HEK293 (cell line): Measurements from ENCODE around the gene SNX8.
A peak's percentile ranks its signal among the peaks of the same experiment; 100 is the strongest.

Experiments
- CTCF ChIA-PET: fragments of 350-600 bp; formaldehyde crosslinking; extraction: SDS; loops from one replicate; lab custom pipeline; 2021; ENCODE audit warnings: antibody characterized with exemption; lab: Yijun Ruan, JAX
- POLR2A ChIA-PET: fragments of 300-600 bp; formaldehyde crosslinking; extraction: SDS; loops from one replicate; lab custom pipeline; 2020; ENCODE audit warnings: antibody characterized with exemption, inconsistent platforms; lab: Yijun Ruan, JAX
- H3K27ac ChIP-seq: fragments of 200-500 bp; sonication (Bioruptor generic); 2 replicates; pipeline ENCODE4 v1.5.1; 2014; ENCODE audit warnings: low read depth, low read length, control low read depth, inconsistent platforms; ENCODE audit errors: extremely low read depth
- H3K36me3 ChIP-seq, 2 experiments: fragments of 200-500 bp in 1 of 2; sonication (Bioruptor generic) in 1 of 2; 1 replicate in 1 of 2; 2 replicates in 1 of 2; pipeline ENCODE4 v1.5.1; 2014 to 2017; ENCODE audit warnings: inconsistent platforms in 2 of 2, low read length in 2 of 2; ENCODE audit not compliant: control insufficient read depth in 2 of 2, insufficient read depth in 1 of 2
- H3K4me1 ChIP-seq: fragments of 200-500 bp; sonication (Bioruptor generic); 2 replicates; pipeline ENCODE4 v1.5.1; 2014; ENCODE audit warnings: mild to moderate bottlenecking, low read length, inconsistent platforms; ENCODE audit not compliant: control insufficient read depth, insufficient read depth
- H3K4me3 ChIP-seq: 2 replicates; pipeline ENCODE4 v1.5.1; 2011; ENCODE audit warnings: low read depth, mild to moderate bottlenecking, control low read depth, low read length, moderate library complexity
- H3K9me3 ChIP-seq: fragments of 200-500 bp; sonication (Bioruptor generic); 2 replicates; pipeline ENCODE4 v1.5.1; 2014; ENCODE audit warnings: low read depth, low read length, inconsistent platforms; ENCODE audit not compliant: control insufficient read depth, insufficient read depth
- BCL11A ChIP-seq: fragments of 450-650 bp; formaldehyde crosslinking; IDR thresholded peaks from 2 replicates; pipeline ENCODE4 v1.5.1; 2016; ENCODE audit warnings: low read depth, missing biosample characterization, missing genetic modification characterization
- EGR2 ChIP-seq: fragments of 450-650 bp; formaldehyde crosslinking; IDR thresholded peaks from 2 replicates; pipeline ENCODE4 v1.5.1; 2016; ENCODE audit warnings: low read depth, missing biosample characterization, missing genetic modification characterization
- GLI4 ChIP-seq: fragments of 450-650 bp; formaldehyde crosslinking; IDR thresholded peaks from 2 replicates; pipeline ENCODE4 v1.5.1; 2016; ENCODE audit warnings: missing biosample characterization, missing genetic modification characterization
- GLIS2 ChIP-seq: fragments of 450-650 bp; formaldehyde crosslinking; IDR thresholded peaks from 2 replicates; pipeline ENCODE4 v1.5.1; 2016; ENCODE audit warnings: missing biosample characterization, missing genetic modification characterization
- KLF16 ChIP-seq: fragments of 450-650 bp; formaldehyde crosslinking; IDR thresholded peaks from 2 replicates; pipeline ENCODE4 v1.5.1; 2017; ENCODE audit warnings: missing biosample characterization, missing genetic modification characterization
- OSR2 ChIP-seq: fragments of 450-650 bp; formaldehyde crosslinking; IDR thresholded peaks from 2 replicates; pipeline ENCODE4 v1.5.1; 2016; ENCODE audit warnings: missing biosample characterization, missing genetic modification characterization
- SP2 ChIP-seq: fragments of 450-650 bp; formaldehyde crosslinking; IDR thresholded peaks from 2 replicates; pipeline ENCODE4 v1.5.1; 2016; ENCODE audit warnings: missing biosample characterization, missing genetic modification characterization
- ZFP69B ChIP-seq: fragments of 450-650 bp; formaldehyde crosslinking; IDR thresholded peaks from 2 replicates; pipeline ENCODE4 v1.5.1; 2016; ENCODE audit warnings: missing biosample characterization, missing genetic modification characterization
- ZNF140 ChIP-seq: fragments of 450-650 bp; formaldehyde crosslinking; IDR thresholded peaks from 2 replicates; pipeline ENCODE4 v1.5.1; 2016; ENCODE audit warnings: missing biosample characterization, missing genetic modification characterization
- ZNF292 ChIP-seq: fragments of 450-650 bp; formaldehyde crosslinking; IDR thresholded peaks from 2 replicates; pipeline ENCODE4 v1.5.1; 2016; ENCODE audit warnings: low read depth, missing biosample characterization, missing genetic modification characterization, borderline replicate concordance
- ZNF510 ChIP-seq: fragments of 450-650 bp; formaldehyde crosslinking; IDR thresholded peaks from 2 replicates; pipeline ENCODE4 v1.5.1; 2018; ENCODE audit warnings: mild to moderate bottlenecking, missing genetic modification characterization, missing biosample characterization; ENCODE audit not compliant: insufficient replicate concordance
- ZNF514 ChIP-seq: fragments of 450-650 bp; formaldehyde crosslinking; IDR thresholded peaks from 2 replicates; pipeline ENCODE4 v1.5.1; 2016; ENCODE audit warnings: missing biosample characterization, missing genetic modification characterization
- ZNF571 ChIP-seq: fragments of 450-650 bp; formaldehyde crosslinking; IDR thresholded peaks from 2 replicates; pipeline ENCODE4 v1.5.0; 2017; ENCODE audit warnings: missing biosample characterization, missing genetic modification characterization
- ZNF626 ChIP-seq: fragments of 450-650 bp; sonication (Bioruptor Pico); formaldehyde crosslinking; IDR thresholded peaks from 2 replicates; pipeline ENCODE4 v1.5.1; 2018; ENCODE audit warnings: missing biosample characterization, missing genetic modification characterization, inconsistent platforms
- ZXDB ChIP-seq: fragments of 450-650 bp; formaldehyde crosslinking; IDR thresholded peaks from 2 replicates; pipeline ENCODE4 v1.5.1; 2016; ENCODE audit warnings: missing biosample characterization, missing genetic modification characterization
- TF ChIP-seq, protein P1 (sequence below): fragments of 450-650 bp; formaldehyde crosslinking; IDR thresholded peaks from 2 replicates; pipeline ENCODE4 v1.5.1; 2016; ENCODE audit warnings: missing biosample characterization, missing genetic modification characterization
- TF ChIP-seq, protein P2 (sequence below): fragments of 450-650 bp; formaldehyde crosslinking; IDR thresholded peaks from 2 replicates; pipeline ENCODE4 v1.5.1; 2017; ENCODE audit warnings: missing biosample characterization, missing genetic modification characterization
- TF ChIP-seq, protein P3 (sequence below): fragments of 450-650 bp; formaldehyde crosslinking; IDR thresholded peaks from 2 replicates; pipeline ENCODE4 v1.5.1; 2016; ENCODE audit warnings: missing biosample characterization, missing genetic modification characterization, low read depth
- TF ChIP-seq, protein P4 (sequence below): fragments of 450-650 bp; formaldehyde crosslinking; IDR thresholded peaks from 2 replicates; pipeline ENCODE4 v1.5.1; 2016; ENCODE audit warnings: missing biosample characterization, missing genetic modification characterization
- TF ChIP-seq, protein P5 (sequence below): fragments of 450-650 bp; formaldehyde crosslinking; IDR thresholded peaks from 2 replicates; pipeline ENCODE4 v1.5.1; 2017; ENCODE audit warnings: missing biosample characterization, missing genetic modification characterization
- TF ChIP-seq, protein P6 (sequence below): IDR thresholded peaks from 2 replicates; pipeline ENCODE4 v1.6.1; 2011; ENCODE audit warnings: mild to moderate bottlenecking, low read depth, low read length, borderline replicate concordance
- TF ChIP-seq, protein P7 (sequence below): fragments of 450-650 bp; formaldehyde crosslinking; IDR thresholded peaks from 2 replicates; pipeline ENCODE4 v1.5.1; 2016; ENCODE audit warnings: missing biosample characterization, missing genetic modification characterization
- TF ChIP-seq, protein P8 (sequence below): fragments of 450-650 bp; formaldehyde crosslinking; IDR thresholded peaks from 2 replicates; pipeline ENCODE4 v1.5.1; 2016; ENCODE audit warnings: missing biosample characterization, missing genetic modification characterization

The SNX8 gene, protein sequence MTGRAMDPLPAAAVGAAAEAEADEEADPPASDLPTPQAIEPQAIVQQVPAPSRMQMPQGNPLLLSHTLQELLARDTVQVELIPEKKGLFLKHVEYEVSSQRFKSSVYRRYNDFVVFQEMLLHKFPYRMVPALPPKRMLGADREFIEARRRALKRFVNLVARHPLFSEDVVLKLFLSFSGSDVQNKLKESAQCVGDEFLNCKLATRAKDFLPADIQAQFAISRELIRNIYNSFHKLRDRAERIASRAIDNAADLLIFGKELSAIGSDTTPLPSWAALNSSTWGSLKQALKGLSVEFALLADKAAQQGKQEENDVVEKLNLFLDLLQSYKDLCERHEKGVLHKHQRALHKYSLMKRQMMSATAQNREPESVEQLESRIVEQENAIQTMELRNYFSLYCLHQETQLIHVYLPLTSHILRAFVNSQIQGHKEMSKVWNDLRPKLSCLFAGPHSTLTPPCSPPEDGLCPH

DNA sequence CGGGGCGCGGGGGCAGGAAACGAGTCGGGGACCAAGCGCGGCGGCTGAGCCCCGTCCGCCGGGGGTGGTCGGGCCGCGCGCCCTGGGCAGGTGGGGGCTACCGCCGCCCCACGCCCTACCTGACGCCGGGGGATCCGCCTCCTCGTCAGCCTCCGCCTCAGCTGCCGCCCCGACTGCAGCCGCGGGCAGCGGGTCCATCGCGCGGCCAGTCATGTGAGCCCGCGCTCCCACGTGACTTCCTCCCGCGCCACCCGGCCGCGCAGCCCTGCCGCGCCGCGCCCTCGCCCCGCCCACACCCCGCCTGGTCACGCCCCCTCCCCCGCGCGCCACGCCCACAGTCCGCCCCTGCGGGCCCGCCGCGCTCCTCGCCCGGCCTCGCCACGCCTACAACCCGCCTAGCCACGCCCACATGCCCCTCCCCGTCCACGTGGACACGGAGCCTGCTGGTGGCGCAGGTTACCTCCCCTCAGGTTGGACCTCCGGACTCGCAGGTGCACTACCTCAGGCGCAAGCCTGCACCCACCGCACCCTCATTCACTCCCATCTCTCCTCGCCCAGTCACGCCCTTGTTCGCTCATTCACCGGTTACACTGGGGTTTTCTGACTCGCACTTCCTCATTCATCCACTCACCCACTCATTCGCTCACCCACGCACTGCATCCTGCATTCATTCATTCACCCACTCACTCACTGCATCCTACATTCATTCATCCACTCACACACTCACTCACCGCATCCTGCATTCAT, at the start of gene SNX8:
Gene SNX8 (minus strand): TSS at position 233 of the 747 bp plus-strand sequence. CDS start 20 bp downstream, at position 213.
- POLR2A ChIA-PET: interaction anchor here (1.0 kb wide), 1 partner anchor 39 kb away, joined by 3 read pairs; no protein-coding TSS in a partner anchor
- Histone ChIP-seq H3K4me3 (peak within 1 kb of the TSS; percentile 75), H3K36me3 (no peaks in the 10 kb centered on the region), H3K4me1 (no peaks in the 10 kb centered on the region), H3K27ac (no peak within 1 kb of the TSS), H3K9me3 (no peaks in the 10 kb centered on the region)
- CTCF ChIA-PET: interaction anchor here (0.6 kb wide), 1 partner anchor 8 kb away, joined by 3 read pairs; no protein-coding TSS in a partner anchor
- TF ChIP-seq ZNF571 (no peak), ZNF140 (tag by site-specific recombination) (no peak), ZNF510 (no peak), SP2 (tag by site-specific recombination) (peak; percentile 59), ZFP69B (tag by site-specific recombination) (no peak), OSR2 (tag by site-specific recombination) (no peak), ZNF514 (tag by site-specific recombination) (no peak), GLIS2 (tag by site-specific recombination) (peak; percentile 78), KLF16 (tag by site-specific recombination) (peak; percentile 87), ZNF626 (tag by site-specific recombination) (no peak), BCL11A (tag by site-specific recombination) (no peak), ZXDB (tag by site-specific recombination) (peak; percentile 45; the same call in 1 of the 2 replicates), GLI4 (no peak), EGR2 (peak; percentile 95), ZNF292 (tag by site-specific recombination) (no peak)
- TF ChIP-seq, protein P1, sequence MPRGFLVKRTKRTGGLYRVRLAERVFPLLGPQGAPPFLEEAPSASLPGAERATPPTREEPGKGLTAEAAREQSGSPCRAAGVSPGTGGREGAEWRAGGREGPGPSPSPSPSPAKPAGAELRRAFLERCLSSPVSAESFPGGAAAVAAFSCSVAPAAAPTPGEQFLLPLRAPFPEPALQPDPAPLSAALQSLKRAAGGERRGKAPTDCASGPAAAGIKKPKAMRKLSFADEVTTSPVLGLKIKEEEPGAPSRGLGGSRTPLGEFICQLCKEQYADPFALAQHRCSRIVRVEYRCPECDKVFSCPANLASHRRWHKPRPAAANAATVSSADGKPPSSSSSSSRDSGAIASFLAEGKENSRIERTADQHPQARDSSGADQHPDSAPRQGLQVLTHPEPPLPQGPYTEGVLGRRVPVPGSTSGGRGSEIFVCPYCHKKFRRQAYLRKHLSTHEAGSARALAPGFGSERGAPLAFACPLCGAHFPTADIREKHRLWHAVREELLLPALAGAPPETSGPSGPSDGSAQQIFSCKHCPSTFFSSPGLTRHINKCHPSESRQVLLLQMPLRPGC (tag by site-specific recombination): no peak
- TF ChIP-seq, protein P2, sequence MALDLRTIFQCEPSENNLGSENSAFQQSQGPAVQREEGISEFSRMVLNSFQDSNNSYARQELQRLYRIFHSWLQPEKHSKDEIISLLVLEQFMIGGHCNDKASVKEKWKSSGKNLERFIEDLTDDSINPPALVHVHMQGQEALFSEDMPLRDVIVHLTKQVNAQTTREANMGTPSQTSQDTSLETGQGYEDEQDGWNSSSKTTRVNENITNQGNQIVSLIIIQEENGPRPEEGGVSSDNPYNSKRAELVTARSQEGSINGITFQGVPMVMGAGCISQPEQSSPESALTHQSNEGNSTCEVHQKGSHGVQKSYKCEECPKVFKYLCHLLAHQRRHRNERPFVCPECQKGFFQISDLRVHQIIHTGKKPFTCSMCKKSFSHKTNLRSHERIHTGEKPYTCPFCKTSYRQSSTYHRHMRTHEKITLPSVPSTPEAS: no peak
- TF ChIP-seq, protein P3, sequence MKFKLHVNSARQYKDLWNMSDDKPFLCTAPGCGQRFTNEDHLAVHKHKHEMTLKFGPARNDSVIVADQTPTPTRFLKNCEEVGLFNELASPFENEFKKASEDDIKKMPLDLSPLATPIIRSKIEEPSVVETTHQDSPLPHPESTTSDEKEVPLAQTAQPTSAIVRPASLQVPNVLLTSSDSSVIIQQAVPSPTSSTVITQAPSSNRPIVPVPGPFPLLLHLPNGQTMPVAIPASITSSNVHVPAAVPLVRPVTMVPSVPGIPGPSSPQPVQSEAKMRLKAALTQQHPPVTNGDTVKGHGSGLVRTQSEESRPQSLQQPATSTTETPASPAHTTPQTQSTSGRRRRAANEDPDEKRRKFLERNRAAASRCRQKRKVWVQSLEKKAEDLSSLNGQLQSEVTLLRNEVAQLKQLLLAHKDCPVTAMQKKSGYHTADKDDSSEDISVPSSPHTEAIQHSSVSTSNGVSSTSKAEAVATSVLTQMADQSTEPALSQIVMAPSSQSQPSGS (tag by site-specific recombination): no peak
- TF ChIP-seq, protein P4, sequence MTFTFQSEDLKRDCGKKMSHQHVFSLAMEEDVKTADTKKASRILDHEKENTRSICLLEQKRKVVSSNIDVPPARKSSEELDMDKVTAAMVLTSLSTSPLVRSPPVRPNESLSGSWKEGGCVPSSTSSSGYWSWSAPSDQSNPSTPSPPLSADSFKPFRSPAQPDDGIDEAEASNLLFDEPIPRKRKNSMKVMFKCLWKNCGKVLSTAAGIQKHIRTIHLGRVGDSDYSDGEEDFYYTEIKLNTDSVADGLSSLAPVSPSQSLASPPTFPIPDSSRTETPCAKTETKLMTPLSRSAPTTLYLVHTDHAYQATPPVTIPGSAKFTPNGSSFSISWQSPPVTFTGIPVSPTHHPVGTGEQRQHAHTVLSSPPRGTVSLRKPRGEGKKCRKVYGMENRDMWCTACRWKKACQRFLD (tag by site-specific recombination): no peak
- TF ChIP-seq, protein P5, sequence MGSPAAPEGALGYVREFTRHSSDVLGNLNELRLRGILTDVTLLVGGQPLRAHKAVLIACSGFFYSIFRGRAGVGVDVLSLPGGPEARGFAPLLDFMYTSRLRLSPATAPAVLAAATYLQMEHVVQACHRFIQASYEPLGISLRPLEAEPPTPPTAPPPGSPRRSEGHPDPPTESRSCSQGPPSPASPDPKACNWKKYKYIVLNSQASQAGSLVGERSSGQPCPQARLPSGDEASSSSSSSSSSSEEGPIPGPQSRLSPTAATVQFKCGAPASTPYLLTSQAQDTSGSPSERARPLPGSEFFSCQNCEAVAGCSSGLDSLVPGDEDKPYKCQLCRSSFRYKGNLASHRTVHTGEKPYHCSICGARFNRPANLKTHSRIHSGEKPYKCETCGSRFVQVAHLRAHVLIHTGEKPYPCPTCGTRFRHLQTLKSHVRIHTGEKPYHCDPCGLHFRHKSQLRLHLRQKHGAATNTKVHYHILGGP: no peak
- TF ChIP-seq, protein P6, sequence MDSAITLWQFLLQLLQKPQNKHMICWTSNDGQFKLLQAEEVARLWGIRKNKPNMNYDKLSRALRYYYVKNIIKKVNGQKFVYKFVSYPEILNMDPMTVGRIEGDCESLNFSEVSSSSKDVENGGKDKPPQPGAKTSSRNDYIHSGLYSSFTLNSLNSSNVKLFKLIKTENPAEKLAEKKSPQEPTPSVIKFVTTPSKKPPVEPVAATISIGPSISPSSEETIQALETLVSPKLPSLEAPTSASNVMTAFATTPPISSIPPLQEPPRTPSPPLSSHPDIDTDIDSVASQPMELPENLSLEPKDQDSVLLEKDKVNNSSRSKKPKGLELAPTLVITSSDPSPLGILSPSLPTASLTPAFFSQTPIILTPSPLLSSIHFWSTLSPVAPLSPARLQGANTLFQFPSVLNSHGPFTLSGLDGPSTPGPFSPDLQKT: no peak
- TF ChIP-seq, protein P7, sequence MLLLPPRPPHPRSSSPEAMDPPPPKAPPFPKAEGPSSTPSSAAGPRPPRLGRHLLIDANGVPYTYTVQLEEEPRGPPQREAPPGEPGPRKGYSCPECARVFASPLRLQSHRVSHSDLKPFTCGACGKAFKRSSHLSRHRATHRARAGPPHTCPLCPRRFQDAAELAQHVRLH (tag by site-specific recombination): no peak; the same call in 1 of the 2 replicates
- TF ChIP-seq, protein P8, sequence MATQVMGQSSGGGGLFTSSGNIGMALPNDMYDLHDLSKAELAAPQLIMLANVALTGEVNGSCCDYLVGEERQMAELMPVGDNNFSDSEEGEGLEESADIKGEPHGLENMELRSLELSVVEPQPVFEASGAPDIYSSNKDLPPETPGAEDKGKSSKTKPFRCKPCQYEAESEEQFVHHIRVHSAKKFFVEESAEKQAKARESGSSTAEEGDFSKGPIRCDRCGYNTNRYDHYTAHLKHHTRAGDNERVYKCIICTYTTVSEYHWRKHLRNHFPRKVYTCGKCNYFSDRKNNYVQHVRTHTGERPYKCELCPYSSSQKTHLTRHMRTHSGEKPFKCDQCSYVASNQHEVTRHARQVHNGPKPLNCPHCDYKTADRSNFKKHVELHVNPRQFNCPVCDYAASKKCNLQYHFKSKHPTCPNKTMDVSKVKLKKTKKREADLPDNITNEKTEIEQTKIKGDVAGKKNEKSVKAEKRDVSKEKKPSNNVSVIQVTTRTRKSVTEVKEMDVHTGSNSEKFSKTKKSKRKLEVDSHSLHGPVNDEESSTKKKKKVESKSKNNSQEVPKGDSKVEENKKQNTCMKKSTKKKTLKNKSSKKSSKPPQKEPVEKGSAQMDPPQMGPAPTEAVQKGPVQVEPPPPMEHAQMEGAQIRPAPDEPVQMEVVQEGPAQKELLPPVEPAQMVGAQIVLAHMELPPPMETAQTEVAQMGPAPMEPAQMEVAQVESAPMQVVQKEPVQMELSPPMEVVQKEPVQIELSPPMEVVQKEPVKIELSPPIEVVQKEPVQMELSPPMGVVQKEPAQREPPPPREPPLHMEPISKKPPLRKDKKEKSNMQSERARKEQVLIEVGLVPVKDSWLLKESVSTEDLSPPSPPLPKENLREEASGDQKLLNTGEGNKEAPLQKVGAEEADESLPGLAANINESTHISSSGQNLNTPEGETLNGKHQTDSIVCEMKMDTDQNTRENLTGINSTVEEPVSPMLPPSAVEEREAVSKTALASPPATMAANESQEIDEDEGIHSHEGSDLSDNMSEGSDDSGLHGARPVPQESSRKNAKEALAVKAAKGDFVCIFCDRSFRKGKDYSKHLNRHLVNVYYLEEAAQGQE (tag by site-specific recombination): no peak
